ENCODE data around the gene PTGDS.

- TF ChIP-seq POLR2A (IDR thresholded peaks at IDR 0.05; ENCODE audit: low read depth, low read length): no peak
- no peak for TF ChIP-seq POLR2AphosphoS5 (IDR thresholded peaks at IDR 0.05; ENCODE audit: low read depth, low read length)
Observed at GRCh38 chr9:137022662-137023008, 45.3 kb downstream of the PTGDS start.
